Stimulated activated CD8-positive, alpha-beta memory T cell treated with anti-CD3 and anti-CD28 coated beads, Interleukin-4, amount 100 ng/mL, for 24 hours (primary cell): Measurements from ENCODE around the gene RBPJL.

ENCODE experiments used
- DNase-seq: peaks from one replicate; pipeline ENCODE4 v3.0.0-alpha.2; 2020; ENCODE audit warnings: low read depth

RBPJL gene, protein sequence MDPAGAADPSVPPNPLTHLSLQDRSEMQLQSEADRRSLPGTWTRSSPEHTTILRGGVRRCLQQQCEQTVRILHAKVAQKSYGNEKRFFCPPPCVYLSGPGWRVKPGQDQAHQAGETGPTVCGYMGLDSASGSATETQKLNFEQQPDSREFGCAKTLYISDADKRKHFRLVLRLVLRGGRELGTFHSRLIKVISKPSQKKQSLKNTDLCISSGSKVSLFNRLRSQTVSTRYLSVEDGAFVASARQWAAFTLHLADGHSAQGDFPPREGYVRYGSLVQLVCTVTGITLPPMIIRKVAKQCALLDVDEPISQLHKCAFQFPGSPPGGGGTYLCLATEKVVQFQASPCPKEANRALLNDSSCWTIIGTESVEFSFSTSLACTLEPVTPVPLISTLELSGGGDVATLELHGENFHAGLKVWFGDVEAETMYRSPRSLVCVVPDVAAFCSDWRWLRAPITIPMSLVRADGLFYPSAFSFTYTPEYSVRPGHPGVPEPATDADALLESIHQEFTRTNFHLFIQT

DNA sequence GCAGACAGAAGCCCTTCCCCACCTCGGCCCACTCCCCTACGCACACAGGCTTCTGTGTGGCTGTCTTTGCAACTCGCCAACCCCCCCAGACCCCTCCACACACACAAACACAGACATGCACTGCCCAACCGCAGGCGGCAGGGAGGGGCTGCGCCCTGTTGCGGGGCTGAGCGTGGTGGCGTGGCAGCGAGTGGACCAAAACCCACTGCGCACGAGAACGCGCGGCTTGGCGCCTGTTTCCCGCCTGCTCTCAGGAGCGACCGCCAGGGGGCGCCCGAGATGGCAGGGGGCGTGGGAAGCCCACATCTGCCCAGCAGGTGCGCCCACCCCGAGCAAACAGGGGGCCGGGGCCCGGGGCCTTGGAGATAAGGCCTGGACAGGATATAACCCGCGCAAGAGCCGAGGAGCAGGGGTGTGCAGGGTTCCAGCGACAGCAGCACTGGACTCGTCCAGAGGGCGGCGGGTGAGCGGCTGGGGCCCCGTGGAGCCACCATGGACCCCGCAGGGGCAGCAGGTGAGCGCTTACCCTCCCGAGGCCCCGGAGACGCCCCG lies at the start of gene RBPJL:
Gene RBPJL (plus strand): TSS at position 410 of the 552 bp plus-strand sequence. CDS start 83 bp downstream, at position 493.
- DNase-seq, result peak; percentile 38

DNA sequence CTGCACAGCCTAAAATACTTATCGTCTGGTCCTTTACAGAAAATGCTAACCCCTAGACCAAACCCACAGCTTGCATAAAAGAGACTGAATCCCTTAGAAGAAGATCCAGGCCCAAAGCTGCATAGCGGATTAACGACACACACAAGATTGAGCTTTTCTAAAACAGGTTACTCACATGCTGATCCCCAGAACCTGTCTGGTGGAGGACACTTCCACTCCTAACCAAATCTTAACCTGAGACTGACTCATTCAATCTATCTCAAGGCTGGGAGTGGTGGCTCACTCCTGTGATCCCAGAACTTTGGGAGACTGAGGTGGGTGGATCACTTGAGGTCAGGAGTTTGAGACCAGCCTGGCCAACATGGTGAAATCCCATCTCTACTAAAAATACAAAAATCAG lies 49.5 kb upstream of the RBPJL start:
- DNase-seq, result no peak

DNA sequence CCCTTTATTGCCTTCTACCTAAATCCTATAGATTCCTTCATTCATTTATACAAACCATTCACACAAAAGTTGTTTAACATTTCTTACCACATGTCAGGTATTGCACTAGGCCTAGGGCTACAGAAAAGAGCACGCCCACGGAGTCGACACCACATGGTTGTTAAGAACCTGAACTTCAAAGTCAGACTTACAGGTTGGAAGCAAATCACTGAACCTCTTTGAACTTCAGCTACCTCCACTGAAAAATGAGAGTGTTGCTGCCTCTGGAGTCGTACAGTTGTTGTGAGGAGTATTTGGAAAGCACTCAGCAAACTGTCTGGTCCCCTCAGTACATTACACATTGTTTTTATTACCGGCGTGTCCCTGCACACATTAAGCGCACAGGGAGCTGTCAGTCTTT lies 48.9 kb upstream of the RBPJL start:
- no peak for DNase-seq

DNA sequence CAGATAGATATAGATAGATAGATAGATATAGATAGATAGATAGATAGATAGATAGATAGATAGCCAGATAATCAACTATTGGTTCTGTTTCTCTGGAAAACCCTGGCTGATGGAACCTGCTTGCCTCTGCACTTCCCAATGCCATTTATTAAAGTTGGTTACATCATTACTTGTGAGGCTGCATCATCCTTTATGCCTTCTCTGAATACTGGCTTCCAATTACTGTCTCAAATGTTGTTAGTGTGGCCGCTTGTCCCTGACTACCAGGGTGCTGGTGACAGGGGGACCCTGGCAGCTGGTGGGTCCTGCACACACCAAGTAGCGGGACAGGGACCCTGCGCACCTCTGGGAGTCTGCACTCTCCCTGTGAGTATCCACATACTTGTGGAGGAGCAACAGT lies 48.4 kb upstream of the RBPJL start:
- no peak for DNase-seq

DNA sequence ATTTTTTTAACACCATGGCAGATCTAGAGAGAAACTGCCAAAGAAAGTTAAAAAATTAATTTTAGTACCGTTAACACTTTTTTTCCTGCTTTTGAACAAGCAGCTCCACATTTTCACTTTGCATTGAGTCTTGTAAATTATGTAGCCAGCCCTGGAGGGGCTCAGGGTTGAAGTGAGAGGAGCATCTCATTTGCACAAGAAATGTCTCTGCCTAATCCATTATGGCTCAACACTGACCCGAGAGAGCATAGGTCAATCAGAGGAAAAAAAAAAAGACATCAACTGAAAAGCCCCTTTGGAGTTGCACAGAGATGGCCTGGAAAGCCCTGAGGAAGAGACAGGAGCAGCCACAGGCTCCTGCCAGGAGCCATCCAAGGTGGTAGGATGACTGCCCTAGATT lies 48.0 kb upstream of the RBPJL start:
- no peak for DNase-seq

DNA sequence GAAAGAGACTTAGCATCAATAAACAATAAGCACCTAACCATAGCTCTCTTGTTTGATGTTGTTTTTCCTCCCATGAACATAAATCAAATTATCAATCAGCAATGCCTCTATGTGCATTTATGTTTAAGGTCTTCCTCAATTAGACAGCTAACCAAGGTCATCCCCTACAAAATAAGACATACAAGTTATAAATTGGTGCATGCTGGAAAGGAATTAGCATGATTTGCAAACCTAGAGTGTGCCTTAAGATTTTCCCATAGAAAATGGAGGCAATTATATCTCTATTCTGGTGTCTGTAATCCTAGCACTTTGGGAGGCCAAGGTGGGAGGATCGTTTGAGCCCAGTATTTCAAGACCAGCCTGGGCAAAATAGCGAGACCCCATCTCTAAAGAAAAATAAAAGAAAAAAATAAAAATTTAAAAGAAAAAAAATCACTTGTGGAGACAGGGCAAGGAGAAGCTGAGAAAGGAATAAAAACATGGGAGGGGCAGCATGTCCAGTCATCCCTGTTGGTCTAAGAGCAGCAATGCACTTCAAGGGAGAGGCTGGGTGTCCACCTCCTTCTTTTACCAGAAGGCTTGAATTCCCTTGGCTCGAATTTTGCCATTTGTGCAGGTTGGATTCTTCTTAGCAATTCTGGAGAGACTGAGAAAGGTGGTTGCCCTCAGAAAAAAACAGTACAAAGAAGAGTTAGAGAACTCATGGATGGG lies 42.9 kb upstream of the RBPJL start:
- no peak for DNase-seq

DNA sequence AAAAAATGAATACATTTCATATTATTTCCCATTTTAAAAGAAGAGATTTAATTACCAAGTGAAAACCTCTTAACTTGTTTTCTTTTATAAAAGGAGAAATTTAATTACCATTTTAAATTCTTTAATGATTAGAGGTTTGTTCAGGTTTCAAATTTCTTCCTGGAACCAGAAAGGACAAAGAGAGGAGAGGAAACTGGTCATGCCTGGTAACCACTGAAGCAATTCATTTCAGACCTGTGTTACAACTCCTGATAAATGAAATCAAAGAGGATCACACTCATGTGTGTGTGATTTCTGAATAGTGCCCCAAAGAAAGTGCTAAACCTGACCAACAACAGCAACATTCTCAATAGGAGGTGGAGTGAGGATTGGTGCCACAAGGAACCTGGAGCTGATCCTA lies 39.7 kb upstream of the RBPJL start:
- no peak for DNase-seq

DNA sequence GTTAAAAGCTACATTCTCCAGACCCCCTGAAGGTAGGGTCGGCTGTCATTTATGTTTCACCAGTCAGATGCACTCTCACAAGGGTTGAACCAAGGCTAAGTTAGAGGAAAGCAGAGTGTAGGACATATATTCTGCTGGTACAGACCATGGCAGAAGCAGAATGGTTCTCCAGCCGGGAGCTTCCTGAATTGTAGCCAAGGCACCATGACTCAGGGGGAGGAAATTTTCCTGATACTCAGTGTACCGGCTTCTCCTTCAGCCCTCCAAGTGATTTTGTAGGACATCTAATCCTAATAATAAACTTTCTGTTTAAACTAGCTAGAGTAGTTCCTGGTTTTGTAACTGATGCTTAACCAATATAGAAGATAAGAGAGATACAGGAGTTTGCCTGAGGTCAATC lies 38.1 kb upstream of the RBPJL start:
- no peak for DNase-seq

DNA sequence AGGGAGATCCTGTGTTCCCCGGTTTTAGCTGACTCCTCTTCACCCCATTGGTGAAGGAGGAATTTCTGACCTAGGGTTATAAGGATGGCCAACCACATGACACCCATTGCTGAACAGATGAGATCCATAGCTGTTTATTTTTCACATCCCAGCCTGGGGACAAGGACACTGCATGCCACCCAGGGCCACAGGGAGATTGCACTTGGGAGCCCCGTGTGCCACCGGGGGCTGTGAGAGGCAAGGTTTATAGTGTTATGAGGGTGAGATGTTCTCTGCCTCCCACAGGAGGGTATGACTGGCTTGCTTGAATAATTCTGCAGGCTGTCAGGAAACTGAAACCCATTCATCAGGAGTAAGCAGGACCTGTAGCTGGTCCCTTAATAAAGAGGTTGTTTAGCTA lies 37.6 kb upstream of the RBPJL start:
- no peak for DNase-seq

DNA sequence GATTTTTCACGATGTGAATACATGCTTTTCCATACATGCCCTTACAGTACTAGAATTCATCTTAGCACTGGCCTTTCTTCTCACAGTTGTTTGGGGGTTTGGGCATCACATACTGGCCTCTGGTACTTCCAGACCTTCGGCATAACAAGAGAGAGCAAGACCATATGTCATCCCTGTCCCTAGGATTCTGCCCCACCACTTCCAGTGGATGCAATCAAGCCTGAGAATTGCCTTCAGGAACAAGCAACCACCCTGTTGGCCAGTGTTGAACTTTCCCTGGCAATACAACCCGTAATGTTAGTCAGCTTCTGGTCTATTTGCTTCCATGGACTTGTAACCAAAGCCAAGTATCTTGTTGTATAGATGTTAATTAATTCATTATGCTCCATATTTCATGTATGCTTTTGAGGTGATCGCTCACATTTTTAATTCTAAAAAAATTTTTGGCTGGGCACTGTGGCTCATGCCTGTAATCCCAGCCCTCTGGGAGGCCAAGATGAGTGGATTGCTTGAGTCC lies 36.8 kb upstream of the RBPJL start:
- DNase-seq, result no peak

DNA sequence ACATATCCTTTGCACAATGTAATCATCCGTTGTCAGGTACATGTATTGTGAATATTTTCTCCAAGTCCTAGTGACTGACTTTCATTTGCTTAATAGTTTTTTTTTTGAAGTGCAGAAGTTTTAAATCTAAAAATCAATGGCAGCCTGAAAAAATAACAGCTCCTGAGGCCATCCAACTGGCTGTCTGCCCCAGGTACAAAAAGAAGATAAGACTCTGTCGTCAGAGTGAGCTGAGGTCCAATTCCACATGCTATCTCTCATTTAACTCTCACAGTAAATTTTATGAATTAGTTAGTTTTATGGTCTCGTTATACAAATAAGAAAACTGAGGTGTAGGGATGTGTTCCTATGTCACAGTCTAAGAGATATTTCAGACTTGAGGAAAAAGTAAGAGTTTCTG lies 31.3 kb upstream of the RBPJL start:
- DNase-seq, result no peak

DNA sequence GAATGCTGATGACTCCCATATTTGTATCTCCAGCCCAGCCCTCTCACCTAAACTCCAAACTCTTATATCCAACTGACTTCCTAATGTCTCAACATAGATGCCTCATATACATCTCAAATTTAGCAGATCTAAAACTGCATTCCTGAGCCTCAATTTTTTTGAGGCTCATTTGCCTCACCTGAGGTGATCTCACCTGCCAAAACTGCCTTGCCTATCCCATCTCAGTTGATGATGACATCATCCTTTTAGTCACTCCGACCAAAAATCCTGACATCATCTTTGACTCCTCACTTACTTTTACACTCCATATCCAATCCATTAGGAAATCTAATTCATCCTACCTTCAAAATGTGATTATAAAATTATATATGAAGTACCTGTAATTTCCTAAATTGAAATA lies 26.6 kb upstream of the RBPJL start:
- no peak for DNase-seq

DNA sequence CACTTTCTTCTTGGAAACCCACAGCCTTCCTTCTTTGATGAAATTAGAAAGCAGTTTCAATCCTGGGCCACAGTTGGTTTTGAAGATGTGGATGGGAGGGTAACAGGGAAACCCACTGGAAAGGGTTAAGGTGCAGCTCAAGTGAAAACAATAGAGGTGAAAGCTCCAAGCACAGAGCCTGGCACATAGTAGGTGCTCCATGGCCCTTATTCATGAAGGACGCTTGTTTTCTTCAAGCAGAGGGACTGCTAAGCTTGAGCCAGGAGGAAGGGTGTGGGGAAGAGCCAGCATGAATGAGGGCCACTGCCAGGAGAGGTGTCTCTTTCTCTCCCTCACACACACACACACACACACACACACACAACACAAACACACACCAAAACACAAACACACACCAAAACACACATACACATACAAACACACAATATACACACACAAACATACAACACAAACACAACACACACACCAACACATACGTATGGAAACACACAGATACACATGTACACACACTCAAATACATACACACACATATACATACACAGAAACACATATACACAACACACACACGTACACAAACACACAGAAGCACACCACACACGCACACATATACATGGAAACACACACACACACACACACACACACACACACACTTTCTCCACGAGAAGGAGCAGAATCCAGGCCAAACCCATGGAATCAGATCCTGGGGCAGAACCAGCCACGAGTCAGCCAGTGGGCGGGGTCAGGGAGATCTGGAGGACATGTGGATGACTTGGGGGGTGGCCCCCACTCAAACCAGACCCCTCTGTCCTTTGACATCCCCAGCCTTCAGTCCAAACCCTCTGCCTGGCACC lies 23.7 kb upstream of the RBPJL start:
- DNase-seq, result no peak

DNA sequence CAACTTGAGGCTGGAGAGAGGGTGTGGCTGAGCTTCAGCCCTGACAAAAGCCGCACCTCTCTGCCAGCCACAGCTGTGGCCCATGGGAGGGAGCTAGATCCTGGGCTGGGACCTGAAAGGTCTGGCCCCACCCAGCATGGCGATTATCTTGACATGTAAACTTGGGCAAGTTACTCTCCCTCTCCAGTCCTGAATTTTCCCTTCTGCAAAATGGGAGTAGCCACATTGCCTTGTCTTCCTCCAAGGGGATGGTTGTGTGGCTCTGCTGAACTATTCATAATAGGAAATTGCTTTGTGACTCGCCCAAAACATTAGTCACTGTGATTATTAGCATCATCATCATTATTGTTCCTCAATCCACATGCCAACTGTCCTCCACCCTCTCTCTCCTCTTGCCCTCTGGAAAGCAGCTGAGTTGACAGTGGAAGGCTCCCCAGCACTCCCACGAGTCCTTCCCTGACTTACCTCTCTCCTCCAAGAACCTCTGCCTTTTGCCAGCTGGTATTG lies 23.0 kb upstream of the RBPJL start:
- no peak for DNase-seq

DNA sequence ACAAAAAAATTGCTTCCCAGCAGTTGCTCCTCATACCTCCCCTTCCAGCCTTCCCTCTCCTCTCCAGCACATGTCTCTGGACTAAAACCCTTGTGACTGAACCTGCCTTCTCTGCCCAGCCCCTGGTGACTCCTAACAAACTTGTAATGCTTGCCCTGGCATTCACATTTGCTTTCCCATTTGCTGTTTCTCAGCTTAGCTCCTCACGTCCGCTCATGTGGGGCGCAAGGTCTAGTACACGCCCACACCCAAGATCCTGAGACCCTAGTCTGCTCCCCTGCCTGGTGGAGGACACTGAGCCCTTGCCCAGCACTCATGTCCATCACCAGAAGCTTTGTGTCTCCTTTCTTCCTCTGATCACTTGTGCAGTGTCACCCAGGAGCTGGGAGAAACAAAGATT lies 18.3 kb upstream of the RBPJL start:
- DNase-seq, result no peak

DNA sequence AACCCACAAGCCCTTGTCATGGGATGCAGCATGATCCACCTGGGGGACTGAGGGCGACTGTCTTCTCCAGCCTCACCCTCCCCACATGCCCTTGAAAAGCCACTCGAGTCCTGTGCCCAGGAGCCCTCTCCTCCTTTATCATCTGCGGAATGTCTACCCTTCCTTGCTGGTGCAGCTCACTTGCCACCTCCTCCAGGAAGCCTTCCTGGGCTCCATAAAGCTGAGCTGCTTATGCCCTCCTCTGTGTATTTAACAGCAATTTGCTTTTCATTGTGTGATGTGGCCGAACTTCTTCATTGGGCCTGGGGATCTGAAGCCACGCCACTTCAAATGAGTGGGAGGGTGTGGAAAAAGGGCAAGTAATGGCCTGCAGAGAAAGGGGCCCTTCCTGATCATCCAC lies 17.8 kb upstream of the RBPJL start:
- DNase-seq, result no peak

DNA sequence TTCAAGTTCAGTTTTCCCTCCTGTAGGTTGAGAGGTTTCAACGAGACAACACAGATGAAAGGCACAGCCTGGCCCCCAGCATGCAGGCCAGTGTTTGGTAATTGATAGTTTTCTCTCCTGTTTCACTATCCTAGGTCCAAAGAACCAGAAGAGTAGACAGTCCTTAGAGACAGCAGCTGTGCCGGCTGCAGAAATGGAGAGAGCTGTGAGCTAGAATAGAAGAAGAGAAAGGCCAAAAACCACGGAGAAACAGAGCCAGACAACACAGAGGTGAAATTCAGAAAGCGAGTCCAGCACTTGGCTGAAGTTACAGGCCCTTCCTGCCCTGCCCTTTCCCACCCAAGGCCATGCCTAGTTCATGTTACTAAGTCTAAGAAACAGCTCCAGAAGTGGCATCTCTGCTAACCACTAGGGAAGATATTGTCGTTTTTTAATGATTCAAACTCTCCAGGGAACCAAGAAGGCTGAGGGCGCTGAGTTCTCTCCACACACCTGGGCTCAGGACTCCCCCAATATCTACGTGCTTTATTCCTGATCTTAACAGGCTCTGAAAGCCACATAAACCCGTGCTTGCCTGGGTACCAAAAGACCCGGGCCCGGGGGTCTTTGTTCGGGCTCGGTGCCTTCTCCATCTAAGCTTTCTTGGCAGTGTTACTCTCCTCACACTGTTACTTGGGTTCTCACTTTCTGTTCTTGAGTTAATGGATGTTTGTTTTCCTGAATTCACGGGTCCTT lies 16.5 kb upstream of the RBPJL start:
- no peak for DNase-seq

DNA sequence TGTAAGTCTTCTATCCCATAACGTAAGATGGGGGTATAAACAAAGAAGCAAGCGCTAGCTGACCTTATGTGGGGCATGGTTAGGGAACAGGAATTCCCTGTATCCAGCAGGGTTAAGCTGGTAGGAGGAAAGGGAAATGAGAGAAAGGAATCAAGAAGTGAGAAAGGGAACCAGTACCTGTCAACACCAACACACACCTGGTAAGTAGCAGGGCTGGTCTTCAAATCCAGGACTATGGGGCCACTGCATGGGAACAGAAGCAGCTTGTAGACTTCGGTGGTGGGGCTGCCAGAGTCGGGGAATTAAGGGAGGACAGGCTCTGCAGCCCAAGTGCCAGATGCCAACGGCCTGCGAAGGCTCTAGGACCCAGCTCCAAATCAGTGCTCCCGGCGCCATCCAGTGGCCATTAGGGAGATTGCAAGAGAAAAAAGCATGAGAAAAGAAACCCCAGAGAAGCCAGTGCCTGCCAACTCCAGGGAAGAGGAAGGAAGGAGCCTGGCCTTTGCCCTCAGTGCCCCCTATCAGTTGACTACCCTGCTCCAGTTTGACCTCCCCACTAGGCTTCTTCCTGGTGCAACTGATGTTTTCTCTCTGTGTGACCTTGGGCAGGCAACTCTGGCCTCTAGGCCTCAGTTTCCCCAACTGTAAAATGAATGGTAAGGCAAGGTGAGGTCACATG lies 15.8 kb upstream of the RBPJL start:
- peak; percentile 38 for DNase-seq

DNA sequence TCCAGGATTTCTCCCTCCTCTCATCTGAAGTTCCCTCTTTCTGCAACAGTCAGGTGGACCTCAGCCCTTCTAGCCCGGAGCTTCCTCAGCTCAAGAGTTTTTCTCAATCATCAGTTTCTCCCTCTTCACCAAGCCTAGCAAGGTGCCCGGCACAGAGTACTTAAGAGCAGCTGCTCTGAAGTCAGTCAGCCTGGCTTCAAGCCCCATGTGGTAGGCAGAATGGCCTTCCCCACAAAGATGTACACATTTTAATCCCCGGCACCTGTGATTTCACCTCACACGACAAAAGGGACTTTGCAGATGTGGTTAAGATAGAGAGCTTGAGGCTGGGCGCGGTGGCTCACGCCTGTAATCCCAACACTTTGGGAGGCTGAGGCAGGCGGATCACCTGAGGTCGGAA lies 15.1 kb upstream of the RBPJL start:
- no peak for DNase-seq

DNA sequence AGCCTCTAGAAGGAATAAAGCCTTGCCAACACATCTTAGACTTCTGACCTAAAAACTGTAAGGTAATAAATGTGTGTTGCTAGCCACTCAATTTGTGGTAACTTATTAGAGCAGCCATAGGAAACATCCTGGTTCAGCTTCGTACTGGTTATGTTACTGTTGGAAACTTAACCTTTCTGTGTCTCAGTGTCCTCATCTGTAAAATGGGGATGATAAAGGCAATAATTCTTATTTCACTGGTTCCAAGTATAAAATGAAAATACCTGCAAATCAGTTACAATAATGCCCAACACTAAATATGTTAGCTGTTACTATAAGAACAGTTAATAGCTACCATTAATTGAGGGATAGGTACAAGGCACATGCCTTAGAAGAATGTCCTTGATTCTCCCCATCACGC lies 14.3 kb upstream of the RBPJL start:
- DNase-seq, result no peak
